ENCODE measurements around the gene LRP1.

LRP1 gene

DNA sequence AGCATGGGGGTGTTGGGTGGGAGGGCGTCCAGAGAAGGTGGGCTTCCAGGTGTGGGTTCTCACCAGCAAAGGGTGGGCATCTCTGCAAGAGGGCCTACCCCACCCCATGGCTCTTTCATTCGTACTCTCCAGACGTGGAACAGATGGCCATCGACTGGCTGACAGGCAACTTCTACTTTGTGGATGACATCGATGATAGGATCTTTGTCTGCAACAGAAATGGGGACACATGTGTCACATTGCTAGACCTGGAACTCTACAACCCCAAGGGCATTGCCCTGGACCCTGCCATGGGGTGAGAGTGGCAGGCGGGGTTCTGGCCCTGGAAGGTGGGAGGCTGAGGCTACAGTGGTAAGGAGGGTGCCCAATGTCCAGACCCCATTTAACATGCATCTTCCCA lies 25.8 kb downstream of the LRP1 start:
- Histone ChIP-seq H3K9me3 (no peaks in the 10 kb centered on the region), H3K4me1 (ENCODE audit: control insufficient read depth in 1 of 2, insufficient read depth in 1 of 2, low read depth in 1 of 2, low read length in 1 of 2) (peaks cover 5 to 10% of the 10 kb centered on the region in 2 experiments), H3K36me3 (no peaks in the 10 kb centered on the region), H3K4me3 (ENCODE audit: low read depth in 1 of 2, low read length in 1 of 2) (no peak overlapping the region), H3K27me3 (peaks cover 11% of the 10 kb centered on the region), H3K27ac (no peak overlapping the region)
- TF ChIP-seq, protein P1, sequence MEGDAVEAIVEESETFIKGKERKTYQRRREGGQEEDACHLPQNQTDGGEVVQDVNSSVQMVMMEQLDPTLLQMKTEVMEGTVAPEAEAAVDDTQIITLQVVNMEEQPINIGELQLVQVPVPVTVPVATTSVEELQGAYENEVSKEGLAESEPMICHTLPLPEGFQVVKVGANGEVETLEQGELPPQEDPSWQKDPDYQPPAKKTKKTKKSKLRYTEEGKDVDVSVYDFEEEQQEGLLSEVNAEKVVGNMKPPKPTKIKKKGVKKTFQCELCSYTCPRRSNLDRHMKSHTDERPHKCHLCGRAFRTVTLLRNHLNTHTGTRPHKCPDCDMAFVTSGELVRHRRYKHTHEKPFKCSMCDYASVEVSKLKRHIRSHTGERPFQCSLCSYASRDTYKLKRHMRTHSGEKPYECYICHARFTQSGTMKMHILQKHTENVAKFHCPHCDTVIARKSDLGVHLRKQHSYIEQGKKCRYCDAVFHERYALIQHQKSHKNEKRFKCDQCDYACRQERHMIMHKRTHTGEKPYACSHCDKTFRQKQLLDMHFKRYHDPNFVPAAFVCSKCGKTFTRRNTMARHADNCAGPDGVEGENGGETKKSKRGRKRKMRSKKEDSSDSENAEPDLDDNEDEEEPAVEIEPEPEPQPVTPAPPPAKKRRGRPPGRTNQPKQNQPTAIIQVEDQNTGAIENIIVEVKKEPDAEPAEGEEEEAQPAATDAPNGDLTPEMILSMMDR (IDR thresholded peaks at IDR 0.05), result no peak

GRCh38 chr12:57154804-57155434 lies 26.6 kb downstream of the LRP1 start:
- no peak overlapping the region for H3K4me3 ChIP-seq (ENCODE audit: low read depth in 1 of 2, low read length in 1 of 2)
- no peak overlapping the region for H3K27ac ChIP-seq
- H3K27me3 ChIP-seq, result peaks cover 11% of the 10 kb centered on the region
- peaks cover 0 to 4% of the 10 kb centered on the region in 2 experiments for H3K4me1 ChIP-seq (ENCODE audit: control insufficient read depth in 1 of 2, insufficient read depth in 1 of 2, low read depth in 1 of 2, low read length in 1 of 2)
- no peaks in the 10 kb centered on the region for H3K9me3 ChIP-seq
- TF ChIP-seq, protein P1 (IDR thresholded peaks at IDR 0.05), result no peak
- no peaks in the 10 kb centered on the region for H3K36me3 ChIP-seq

GRCh38 chr12:57156701-57157403 lies 28.6 kb downstream of the LRP1 start:
- no peak overlapping the region for H3K4me3 ChIP-seq (ENCODE audit: low read depth in 1 of 2, low read length in 1 of 2)
- peaks cover 11% of the 10 kb centered on the region for H3K27me3 ChIP-seq
- H3K4me1 ChIP-seq (ENCODE audit: control insufficient read depth in 1 of 2, insufficient read depth in 1 of 2, low read depth in 1 of 2, low read length in 1 of 2), result peaks cover 0 to 4% of the 10 kb centered on the region in 2 experiments
- H3K9me3 ChIP-seq, result no peaks in the 10 kb centered on the region
- TF ChIP-seq, protein P1 (IDR thresholded peaks at IDR 0.05), result no peak
- H3K27ac ChIP-seq, result no peak overlapping the region
- no peaks in the 10 kb centered on the region for H3K36me3 ChIP-seq

GRCh38 chr12:57157588-57158173 lies 29.4 kb downstream of the LRP1 start:
- H3K27ac ChIP-seq, result no peak overlapping the region
- H3K4me3 ChIP-seq (ENCODE audit: low read depth in 1 of 2, low read length in 1 of 2), result no peak overlapping the region
- no peaks in the 10 kb centered on the region for H3K9me3 ChIP-seq
- no peaks in the 10 kb centered on the region for H3K36me3 ChIP-seq
- peaks cover 11% of the 10 kb centered on the region for H3K27me3 ChIP-seq
- TF ChIP-seq, protein P1 (IDR thresholded peaks at IDR 0.05), result no peak
- peaks cover 0 to 4% of the 10 kb centered on the region in 2 experiments for H3K4me1 ChIP-seq (ENCODE audit: control insufficient read depth in 1 of 2, insufficient read depth in 1 of 2, low read depth in 1 of 2, low read length in 1 of 2)

DNA sequence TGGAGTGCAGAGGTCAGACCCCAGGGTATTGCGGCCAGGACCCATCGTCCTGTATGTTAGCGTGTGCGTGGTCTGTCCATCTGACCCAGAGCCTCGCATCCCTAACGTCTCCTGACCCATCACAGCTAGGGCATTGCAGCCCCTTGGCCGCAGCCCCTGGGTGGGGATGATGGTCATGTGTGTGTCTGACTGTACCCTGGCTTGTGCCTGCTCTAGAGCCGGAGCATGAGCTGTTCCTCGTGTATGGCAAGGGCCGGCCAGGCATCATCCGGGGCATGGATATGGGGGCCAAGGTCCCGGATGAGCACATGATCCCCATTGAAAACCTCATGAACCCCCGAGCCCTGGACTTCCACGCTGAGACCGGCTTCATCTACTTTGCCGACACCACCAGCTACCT lies 29.9 kb downstream of the LRP1 start:
- TF ChIP-seq, protein P1 (IDR thresholded peaks at IDR 0.05), result no peak
- Histone ChIP-seq H3K36me3 (no peaks in the 10 kb centered on the region), H3K4me1 (ENCODE audit: control insufficient read depth in 1 of 2, insufficient read depth in 1 of 2, low read depth in 1 of 2, low read length in 1 of 2) (peaks cover 0 to 4% of the 10 kb centered on the region in 2 experiments), H3K9me3 (no peaks in the 10 kb centered on the region), H3K4me3 (ENCODE audit: low read depth in 1 of 2, low read length in 1 of 2) (no peak overlapping the region), H3K27ac (no peak overlapping the region), H3K27me3 (peaks cover 11% of the 10 kb centered on the region)
